ENCODE measurements around the gene CFAP70.

DNA sequence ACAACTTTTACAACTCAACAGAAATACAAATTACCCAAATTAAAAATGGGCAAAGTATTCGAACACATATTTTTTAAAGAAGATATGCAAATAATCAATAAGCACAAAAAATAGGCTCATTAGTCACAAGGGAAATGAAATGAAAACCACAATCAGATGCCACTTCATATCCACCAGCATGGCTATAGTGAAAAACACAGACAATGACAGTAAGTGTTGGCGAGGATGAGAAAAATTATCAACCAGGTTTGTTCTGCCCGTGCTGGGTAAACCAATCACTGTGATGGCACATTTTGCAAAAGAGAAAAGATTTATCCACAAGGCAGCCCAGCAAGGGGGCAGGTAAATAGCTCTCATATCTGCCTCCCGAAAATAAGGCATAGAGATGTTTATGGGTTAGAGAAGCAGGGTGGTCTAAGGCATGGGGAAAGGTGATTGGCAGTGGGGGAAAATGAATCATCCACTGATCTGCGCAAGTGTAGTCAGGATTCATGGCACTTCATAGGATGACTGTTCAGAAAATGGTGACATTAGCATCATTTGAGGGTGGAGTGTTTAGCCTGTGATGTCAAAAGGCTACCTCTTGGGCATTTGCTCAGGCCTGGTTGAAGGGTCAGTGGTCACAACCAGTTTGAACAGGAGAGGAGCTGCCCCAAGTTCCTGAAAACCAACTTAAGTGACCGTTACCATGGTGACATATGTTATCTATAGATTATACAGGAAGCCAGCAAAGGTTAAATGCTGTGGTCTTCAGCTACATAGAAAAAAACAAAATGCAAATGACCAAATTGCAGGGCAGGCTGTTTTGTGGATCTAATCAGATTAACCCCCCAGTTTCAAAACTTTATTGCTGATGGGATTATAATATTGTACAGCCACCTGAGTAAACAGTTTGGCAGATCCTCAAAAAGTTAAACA is 8.0 kb upstream of the CFAP70 start:
- no peak for TF ChIP-seq EZH2 (IDR thresholded peaks at IDR 0.05; ENCODE audit: insufficient read depth, poor library complexity, severe bottlenecking)
- no peak for TF ChIP-seq EZH2phosphoT487 (IDR thresholded peaks at IDR 0.05; ENCODE audit: insufficient read depth, low read depth)

Measured in GM23248 (cell line).